NB4 (cell line): Measurements from ENCODE around the gene RNF220.

ENCODE experiments used
- CTCF ChIP-seq: IDR thresholded peaks from one replicate; pipeline ENCODE4 v1.5.1; 2012; ENCODE audit warnings: low read depth, low read length
- MYC ChIP-seq: IDR thresholded peaks from 2 replicates; pipeline ENCODE4 v1.6.1; 2011; ENCODE audit warnings: low read depth, low read length
- POLR2A ChIP-seq: IDR thresholded peaks from 2 replicates; pipeline ENCODE4 v1.6.1; 2011; ENCODE audit warnings: mild to moderate bottlenecking; ENCODE audit not compliant: insufficient read length; ENCODE audit errors: extremely low read depth

- no peak for TF ChIP-seq CTCF
- no peak for TF ChIP-seq MYC
- TF ChIP-seq POLR2A = no peak
Measured at GRCh38 chr1:44405798-44406736, 1.0 kb downstream of the RNF220 start.
